T-helper 1 cell (primary cell): ENCODE results near the gene RAB40B.
A peak's percentile ranks its signal among the peaks of the same experiment; 100 is the strongest.

Experiments
- DNase-seq, 5 donors: peaks; one replicate each; pipeline ENCODE4 v3.0.0-alpha.2; 2012 to 2020

RAB40B gene

GRCh38 chr17:82716203-82717010 lies 17.9 kb upstream of the RAB40B start, which contains the start of gene FN3KRP:
Gene FN3KRP, plus strand, starts transcription at chr17:82716706. Its CDS starts 50 bp downstream, at chr17:82716756.
- peak; percentile 85 to 97 (median 93) for DNase-seq

- DNase-seq = no peak
Measured at GRCh38 chr17:82713071-82713723, 14.7 kb upstream of the RAB40B start.

GRCh38 chr17:82710499-82711232 lies 12.2 kb upstream of the RAB40B start:
- no peak for DNase-seq

- no peak for DNase-seq
Measured at GRCh38 chr17:82709676-82710498, 11.4 kb upstream of the RAB40B start.

- no peak for DNase-seq
Measured at GRCh38 chr17:82709024-82709675, 10.7 kb upstream of the RAB40B start.

- no peak for DNase-seq
Measured at GRCh38 chr17:82705756-82706155, 7.3 kb upstream of the RAB40B start.

- DNase-seq = no peak
Measured at GRCh38 chr17:82704886-82705285, 6.4 kb upstream of the RAB40B start.

- DNase-seq = no peak
Measured at GRCh38 chr17:82703935-82704865, 5.7 kb upstream of the RAB40B start.

GRCh38 chr17:82703036-82703745 lies 4.7 kb upstream of the RAB40B start:
- DNase-seq = no peak

GRCh38 chr17:82702231-82702927 lies 3.9 kb upstream of the RAB40B start:
- DNase-seq = no peak

GRCh38 chr17:82699551-82699950 lies 1.1 kb upstream of the RAB40B start:
- no peak for DNase-seq

- DNase-seq = no peak
Measured at GRCh38 chr17:82698974-82699442, 510 bp upstream of the RAB40B start.

GRCh38 chr17:82697808-82698064 lies 762 bp downstream of the RAB40B start:
- no peak for DNase-seq

- DNase-seq = peak in 1 of 5 donors; percentile 8
Measured at GRCh38 chr17:82696916-82697807, 1.3 kb downstream of the RAB40B start.

- DNase-seq = no peak
Measured at GRCh38 chr17:82696259-82696658, 2.2 kb downstream of the RAB40B start.

- no peak for DNase-seq
Measured at GRCh38 chr17:82694647-82695046, 3.9 kb downstream of the RAB40B start.

GRCh38 chr17:82693168-82693867 lies 5.2 kb downstream of the RAB40B start:
- no peak for DNase-seq

GRCh38 chr17:82692268-82692667 lies 6.2 kb downstream of the RAB40B start:
- no peak for DNase-seq
